HG03520 (cell line): Measurements from ENCODE around the gene KLF15.
"Not testable (repeated sequence)": the region's sequence is repeated elsewhere in the genome, so short reads cannot be mapped to it uniquely, and the experiment has no call there.

Experiments used
- ATAC-seq: cut with Tn5 transposase; IDR thresholded peaks from one replicate; pipeline ENCODE4 v1.9.1; 2021; ENCODE audit warnings: mild to moderate bottlenecking, moderate library complexity; ENCODE audit not compliant: unreplicated experiment

Gene KLF15

GRCh38 chr3:126348308-126348920 is 8.8 kb downstream of the KLF15 start:
- no peak for ATAC-seq

DNA sequence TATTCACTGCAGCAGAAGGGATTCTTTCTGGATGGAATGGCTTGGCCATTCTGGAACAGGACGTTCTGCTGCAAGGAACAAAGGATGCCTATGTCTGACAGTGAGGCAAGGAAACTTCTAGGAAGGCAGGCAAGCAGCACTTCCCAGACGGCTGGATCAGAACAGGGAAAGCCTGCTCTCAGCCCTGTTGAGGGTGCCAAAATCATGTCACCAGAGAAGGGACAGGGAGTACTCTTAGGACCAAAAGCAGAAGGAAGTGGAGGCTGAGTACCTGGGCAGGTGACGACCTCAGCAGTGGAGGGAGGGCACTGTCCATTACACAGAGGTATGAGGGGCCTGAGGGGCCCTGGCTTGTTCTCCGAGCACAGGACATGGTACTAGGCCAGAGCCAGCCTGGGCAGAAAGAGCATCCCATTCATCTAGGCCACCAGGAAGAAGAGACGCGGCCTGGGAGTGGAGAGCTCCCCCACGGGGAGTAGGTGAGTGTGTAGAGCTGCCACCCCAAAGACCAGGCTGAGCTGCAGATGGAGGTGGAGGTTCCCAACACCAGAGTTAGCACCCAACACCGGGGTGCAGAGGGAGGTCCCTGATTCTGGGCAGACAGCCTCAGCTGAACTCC is 9.6 kb downstream of the KLF15 start:
- no peak for ATAC-seq

DNA sequence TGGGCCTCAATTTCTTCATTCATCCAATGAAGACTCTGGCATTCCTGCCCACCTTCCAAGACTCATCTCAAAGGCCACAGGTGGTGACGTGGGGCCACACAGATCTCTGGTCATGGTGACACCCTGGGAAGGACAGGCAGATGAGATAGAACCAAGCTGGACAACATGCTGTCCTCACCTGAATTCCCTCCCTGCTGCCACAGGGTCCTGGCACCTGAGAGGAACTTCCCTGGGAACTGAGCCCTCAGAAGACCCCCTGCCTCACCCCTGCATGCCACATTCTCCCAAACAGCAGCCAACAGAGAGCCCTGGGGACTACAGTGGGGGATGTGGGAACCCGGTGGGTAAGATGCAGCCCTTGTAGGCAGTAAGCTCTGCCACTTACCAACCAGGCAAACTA is 10.7 kb downstream of the KLF15 start:
- no peak for ATAC-seq

DNA sequence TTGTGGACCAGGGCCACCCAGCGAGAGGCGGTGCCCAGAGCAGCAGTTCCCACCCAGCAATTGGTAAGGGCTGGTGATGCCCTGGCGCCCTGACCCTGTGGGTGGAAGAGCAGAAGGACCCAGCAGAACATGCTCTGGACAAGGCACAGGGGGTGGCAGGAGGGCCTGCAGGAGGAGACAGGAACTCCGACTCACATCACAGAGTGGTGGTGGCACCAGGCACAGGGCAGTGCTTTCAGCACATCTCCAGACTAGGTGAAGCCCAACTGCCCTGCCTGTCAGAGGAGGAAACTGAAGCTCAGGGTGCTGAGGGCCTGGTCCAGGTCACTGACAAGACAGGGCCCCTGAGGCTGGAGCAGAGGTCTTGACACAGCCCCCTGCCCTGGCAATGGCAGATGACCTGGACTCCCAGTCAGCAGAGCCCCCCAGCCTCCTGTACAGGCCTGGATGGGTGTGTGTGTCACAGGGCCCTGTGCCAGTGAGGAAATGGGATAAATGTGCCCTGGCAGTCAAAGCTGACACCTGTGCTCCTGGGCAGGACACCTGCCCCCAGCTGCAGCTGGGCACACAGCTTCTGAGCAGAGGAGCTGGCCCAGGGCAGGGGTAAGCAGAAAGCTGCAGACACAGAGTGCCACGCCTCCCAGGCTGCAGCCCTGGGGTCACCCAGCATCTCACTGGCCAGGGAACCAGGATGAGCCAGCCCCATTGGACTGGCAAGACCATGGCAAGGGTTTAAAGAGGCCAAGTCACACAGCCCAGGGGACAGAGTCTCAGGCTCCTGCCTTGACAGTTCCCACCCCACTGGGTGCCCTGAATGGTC is 11.4 kb downstream of the KLF15 start:
- ATAC-seq = no peak

- ATAC-seq = no peak
These were observed 12.0 kb downstream of the KLF15 start for GRCh38 chr3:126345231-126345630.

DNA sequence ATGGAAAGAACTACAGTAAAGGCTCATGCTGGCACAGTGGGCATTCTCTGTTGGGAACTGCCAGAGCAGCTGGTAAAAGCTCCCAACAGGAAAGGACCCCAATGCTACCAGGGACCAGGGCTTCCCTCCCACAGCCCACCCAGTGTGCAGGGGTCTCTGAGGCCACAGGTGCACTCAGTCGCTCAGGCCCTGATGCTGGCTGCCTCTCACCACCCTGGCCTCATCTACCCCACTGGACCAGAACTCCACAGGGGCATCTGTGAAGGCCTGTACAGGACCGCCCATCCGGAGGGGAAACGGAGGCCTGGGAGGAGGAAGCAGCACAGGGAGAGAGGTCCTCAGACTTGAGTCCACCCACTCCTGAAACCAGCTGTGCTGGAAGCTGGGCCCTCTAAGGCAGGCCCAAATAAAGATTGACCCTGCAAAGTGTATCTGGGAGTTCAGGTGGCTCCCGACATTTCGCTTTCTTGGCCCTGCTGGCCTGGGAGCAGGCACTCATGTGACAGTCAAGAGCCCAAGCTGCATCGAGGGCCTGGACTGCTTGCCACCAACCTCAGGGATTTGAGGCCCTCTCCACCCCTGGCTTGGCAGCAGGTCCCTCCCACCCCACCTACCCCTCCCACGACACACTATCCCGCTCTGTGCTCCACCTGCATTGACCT is 12.7 kb downstream of the KLF15 start:
- no peak for ATAC-seq

DNA sequence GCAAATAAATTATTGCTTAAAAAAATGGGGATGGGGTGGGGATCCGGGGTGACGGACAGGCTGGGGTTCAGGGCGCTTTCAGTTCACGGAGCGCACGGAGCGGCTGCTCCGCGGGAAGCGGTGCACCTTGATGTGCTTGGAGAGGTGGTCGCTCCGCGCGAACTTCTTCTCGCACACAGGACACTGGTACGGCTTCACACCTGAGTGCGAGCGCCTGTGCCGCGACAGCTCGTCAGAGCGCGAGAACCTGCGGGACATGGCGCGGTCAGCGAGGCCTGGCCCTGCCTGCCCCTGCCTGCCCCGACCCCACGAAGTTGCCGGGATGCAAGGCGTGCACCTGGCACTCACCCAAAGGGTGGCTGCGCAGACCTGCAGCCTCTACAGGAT is 13.6 kb downstream of the KLF15 start:
- ATAC-seq = no peak

GRCh38 chr3:126342991-126343648 is 14.1 kb downstream of the KLF15 start:
- ATAC-seq = no peak

DNA sequence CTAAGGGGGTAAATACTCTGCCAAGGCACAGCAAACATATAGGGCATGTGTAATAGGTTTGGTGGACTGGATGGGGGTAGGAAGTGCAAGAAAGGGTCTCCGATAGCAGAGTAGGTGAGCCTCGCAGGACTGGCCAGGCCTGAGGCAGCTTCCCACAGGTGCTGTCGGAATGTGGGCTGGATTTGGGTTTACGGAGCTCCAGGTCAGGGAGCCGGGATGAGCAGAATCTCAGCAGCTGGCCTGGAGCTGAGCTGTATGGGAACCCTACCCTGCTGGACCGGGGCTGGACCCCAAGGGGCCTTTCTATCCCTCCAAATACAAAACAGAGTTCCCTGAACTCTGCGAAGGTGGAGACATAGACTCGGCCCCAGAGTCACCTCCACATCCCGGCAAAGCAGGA is 15.0 kb downstream of the KLF15 start:
- ATAC-seq = no peak

GRCh38 chr3:126341755-126342150 is 15.5 kb downstream of the KLF15 start:
- no peak for ATAC-seq

DNA sequence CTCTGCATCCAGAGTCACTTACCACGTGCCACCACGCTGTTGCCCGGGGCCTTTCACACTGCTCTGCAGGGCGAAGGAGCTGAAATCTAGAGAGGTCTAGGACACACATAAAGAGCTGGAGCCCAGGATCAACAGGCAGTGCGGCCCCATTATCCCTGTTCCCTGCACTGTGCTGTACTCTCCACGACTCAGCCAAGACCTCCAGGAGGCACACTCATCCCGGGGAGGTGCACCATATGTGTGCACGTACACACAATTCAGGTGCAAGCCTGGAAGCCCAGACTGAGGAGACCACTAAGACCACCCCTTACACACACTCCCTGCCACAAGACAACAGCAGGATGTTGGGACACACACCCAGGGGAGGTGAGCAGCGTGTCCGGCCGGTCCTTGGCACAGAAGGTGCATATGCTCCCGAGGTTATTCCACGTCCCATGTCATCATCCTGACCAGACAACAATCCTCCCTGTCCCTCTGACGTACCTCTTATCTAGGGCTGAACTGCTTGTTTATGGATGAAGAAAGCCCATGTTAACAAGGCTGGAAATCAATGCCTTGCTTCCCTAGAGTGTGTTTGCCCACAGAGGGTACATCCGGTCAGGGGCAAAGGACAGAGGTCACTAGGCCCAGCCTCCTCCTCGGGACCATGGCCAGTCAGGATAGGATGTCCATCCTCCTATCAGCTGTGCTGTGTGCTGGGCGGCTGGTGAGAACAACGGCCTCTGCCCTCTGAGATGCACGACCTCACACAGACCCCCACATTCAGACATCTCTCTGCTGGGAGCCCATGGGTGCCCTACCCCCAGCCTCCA is 16.1 kb downstream of the KLF15 start:
- ATAC-seq = no peak

- no peak for ATAC-seq
These were observed 16.6 kb downstream of the KLF15 start for GRCh38 chr3:126340596-126340942.

- no peak for ATAC-seq
These were observed 17.1 kb downstream of the KLF15 start for GRCh38 chr3:126340081-126340511.

- no peak for ATAC-seq
These were observed 17.7 kb downstream of the KLF15 start for GRCh38 chr3:126339466-126339865.

DNA sequence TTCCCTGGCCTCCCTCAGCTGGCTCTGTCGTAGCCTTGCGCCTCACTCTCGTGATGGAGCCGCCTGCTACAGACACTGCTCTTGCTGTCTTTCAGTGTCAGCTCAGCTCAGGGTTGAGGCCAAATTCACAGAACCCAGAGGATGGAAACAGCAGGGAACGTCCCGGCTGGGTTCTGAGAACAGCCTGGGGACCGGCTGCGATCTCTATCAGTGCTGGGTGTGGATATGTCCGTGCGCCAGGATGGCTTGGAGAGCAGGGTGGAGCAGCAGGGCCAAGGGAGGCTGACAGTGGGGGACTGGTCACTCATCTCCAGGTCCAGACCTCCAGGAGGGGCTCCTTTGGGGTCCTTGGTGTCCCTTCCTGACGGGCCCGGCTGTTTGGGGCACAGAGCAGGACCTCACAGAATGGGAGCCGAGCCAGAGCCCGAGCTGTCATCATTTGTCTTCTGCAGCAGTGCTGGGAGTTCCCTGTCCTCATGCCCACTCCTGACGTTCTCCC is 18.4 kb downstream of the KLF15 start:
- no peak for ATAC-seq

GRCh38 chr3:126337980-126338651 is 19.1 kb downstream of the KLF15 start:
- no peak for ATAC-seq

DNA sequence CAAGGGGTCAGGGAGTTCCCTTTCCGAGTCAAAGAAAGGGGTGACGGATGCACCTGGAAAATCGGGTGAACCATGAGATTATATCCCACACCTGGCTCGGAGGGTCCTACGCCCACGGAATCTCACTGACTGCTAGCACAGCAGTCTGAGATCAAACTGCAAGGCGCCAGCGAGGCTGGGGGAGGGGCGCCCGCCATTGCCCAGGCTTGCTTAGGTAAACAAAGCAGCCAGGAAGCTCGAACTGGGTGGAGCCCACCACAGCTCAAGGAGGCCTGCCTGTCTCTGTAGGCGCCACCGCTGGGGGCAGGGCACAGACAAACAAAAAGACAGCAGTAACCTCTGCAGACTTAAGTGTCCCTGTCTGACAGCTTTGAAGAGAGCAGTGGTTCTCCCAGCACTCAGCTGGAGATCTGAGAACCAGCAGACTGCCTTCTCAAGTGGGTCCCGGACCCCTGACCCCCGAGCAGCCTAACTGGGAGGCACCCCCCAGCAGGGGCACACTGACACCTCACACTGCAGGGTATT is 25.3 kb downstream of the KLF15 start:
- ATAC-seq = not testable (repeated sequence)

- no peak for ATAC-seq
These were observed 27.1 kb downstream of the KLF15 start for GRCh38 chr3:126329927-126330725.

GRCh38 chr3:126326629-126327028 is 30.6 kb downstream of the KLF15 start:
- ATAC-seq = no peak
